GM20000 (cell line): Measurements from ENCODE around the gene C14orf180.

Experiments
- DNase-seq: peaks from one replicate; pipeline ENCODE4 v3.0.0; 2012; ENCODE audit warnings: low spot score
- CTCF ChIP-seq: IDR thresholded peaks from 2 replicates; pipeline ENCODE4 v1.5.1; 2012; ENCODE audit warnings: mild to moderate bottlenecking, control low read depth; ENCODE audit errors: extremely low read depth, missing control alignments

Gene C14orf180

GRCh38 chr14:104594310-104595046 lies 14.9 kb downstream of the C14orf180 start:
- no peak for TF ChIP-seq CTCF
- no peak for DNase-seq

DNA sequence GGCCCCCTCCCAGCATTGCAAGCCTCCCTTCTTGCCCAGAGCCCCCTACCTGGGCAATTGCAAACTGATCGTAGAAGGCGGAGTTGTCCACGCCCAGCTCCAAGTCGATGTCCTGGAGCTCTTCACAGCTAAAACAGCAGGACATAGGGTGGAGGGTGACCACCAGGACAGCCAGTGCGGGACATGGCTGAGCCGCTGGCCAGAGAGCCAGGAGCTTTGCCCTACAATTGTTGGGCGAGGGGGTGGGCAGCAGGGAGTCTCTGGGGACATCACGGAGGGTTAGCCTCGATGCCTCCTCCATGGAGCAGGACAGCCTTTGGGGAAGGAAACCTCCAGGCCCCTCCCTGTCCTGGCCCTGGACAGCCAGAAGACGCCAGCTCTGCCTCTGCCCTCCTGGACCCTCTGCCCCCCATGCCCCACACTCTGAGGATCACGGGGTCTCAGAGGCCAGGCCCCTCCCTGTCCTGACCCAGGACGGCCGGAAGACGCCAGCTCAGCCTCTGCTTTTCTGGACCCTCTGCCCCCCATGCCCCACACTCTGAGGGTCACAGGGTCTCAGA lies 15.6 kb downstream of the C14orf180 start:
- no peak for DNase-seq
- TF ChIP-seq CTCF = no peak

DNA sequence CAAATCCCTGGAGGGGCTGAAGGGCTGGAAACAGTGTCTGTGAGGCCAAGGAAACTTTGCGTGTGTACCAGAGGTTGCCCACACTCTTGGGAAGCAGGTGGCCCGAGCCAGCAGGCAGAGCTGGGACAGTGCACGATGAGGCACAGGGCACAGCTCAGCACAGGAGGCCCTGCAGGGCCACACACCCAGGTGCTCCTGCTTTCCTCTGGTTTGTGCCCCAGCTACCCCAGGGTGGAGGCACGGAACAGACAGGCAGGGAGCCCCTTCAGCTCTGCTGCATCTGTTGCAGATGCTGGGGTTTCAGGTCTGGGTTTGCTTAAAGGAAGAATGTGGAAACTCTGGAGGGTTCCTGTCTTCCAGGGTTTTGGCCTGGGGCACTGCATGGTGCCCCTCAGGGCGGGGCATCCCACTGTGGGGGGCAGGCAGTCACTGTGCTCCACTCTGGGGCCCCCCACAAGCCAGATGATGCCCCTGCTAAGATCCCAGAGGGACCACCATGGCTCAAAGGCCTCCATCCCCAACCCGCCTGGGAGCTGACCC lies 16.4 kb downstream of the C14orf180 start:
- no peak for DNase-seq
- no peak for TF ChIP-seq CTCF

GRCh38 chr14:104596451-104596918 lies 16.9 kb downstream of the C14orf180 start:
- DNase-seq = no peak
- TF ChIP-seq CTCF = no peak

DNA sequence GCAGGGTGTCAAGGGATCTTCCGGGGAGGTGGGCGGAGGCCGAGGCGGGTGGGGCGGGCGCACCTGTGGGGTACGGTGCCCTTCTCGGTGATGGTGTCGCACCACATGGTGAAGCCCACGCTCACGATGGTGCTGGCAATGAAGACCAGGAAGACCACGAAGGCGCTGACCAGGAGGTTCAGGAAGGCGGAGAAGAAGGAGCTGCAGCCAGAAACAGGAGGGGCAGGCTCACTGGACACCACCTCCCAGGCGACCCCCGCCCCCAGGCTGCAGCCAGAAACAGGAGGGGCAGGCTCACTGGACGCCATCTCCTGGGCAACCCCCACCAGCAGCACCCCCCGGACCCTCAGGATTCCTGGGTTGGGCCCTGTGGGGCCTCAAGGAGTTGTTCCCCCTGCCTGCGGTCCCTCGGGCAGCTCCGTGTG lies 17.4 kb downstream of the C14orf180 start:
- DNase-seq = no peak
- TF ChIP-seq CTCF = no peak

DNA sequence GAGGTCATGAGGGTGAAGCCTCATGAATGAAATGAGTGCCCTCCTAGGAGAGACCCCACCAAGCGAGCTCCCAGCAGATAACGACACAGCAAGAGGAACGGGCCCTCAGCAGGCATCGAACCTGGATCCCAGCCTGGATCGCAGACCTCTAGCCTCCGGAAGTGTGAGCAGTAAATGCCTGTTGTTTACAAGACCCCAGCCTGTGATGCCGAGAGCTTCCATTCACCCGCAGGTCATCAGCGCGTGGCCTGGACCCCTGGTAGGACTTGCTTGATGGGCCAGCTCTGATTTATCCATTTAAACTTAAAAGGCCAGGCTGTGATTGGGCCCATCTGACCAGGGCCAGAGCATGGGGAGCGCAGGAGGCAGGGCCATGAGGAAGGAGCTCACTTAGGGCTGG lies 18.0 kb downstream of the C14orf180 start:
- DNase-seq = no peak
- TF ChIP-seq CTCF = no peak
